OCI-M1 (cell line): ENCODE measurements around the gene MMP14.
A peak's percentile ranks its signal among the peaks of the same experiment; 100 is the strongest.
"Not testable (repeated sequence)": the region's sequence is repeated elsewhere in the genome, so short reads cannot be mapped to it uniquely, and the experiment has no call there.

Experiments used
- DNase-seq: peaks from one replicate; lab custom pipeline; 2025; lab: John Stamatoyannopoulos, UW

Gene MMP14

GRCh38 chr14:22842211-22843122, 6.1 kb downstream of the MMP14 start:
- DNase-seq = no peak

- no peak for DNase-seq
Observed at GRCh38 chr14:22843123-22843925, 6.9 kb downstream of the MMP14 start.

- DNase-seq = no peak
Observed at GRCh38 chr14:22844221-22845102, 8.1 kb downstream of the MMP14 start.

- no peak for DNase-seq
Observed at GRCh38 chr14:22845103-22845394, 8.7 kb downstream of the MMP14 start.

- no peak for DNase-seq
Observed at GRCh38 chr14:22845821-22846625, 9.6 kb downstream of the MMP14 start.

- DNase-seq = no peak
Observed at GRCh38 chr14:22846811-22847307, 10.5 kb downstream of the MMP14 start.

GRCh38 chr14:22847661-22848341, 11.4 kb downstream of the MMP14 start:
- DNase-seq = no peak

GRCh38 chr14:22848351-22849164, 12.2 kb downstream of the MMP14 start:
- no peak for DNase-seq

- no peak for DNase-seq
Observed at GRCh38 chr14:22849212-22849819, 12.9 kb downstream of the MMP14 start.

GRCh38 chr14:22850944-22851764, 14.8 kb downstream of the MMP14 start:
- DNase-seq = no peak

- not testable (repeated sequence) for DNase-seq
Observed at GRCh38 chr14:22852178-22852577, 15.8 kb downstream of the MMP14 start.

GRCh38 chr14:22852599-22852939, 16.2 kb downstream of the MMP14 start:
- no peak for DNase-seq

GRCh38 chr14:22852940-22853767, 16.8 kb downstream of the MMP14 start:
- DNase-seq = peak; percentile 90

- DNase-seq = not testable (repeated sequence)
Observed at GRCh38 chr14:22854296-22854695, 17.9 kb downstream of the MMP14 start.

GRCh38 chr14:22854963-22855724, 18.8 kb downstream of the MMP14 start:
- no peak for DNase-seq

- DNase-seq = no peak
Observed at GRCh38 chr14:22856428-22856827, 20.0 kb downstream of the MMP14 start.

GRCh38 chr14:22860377-22860776, 24.0 kb downstream of the MMP14 start:
- DNase-seq = not testable (repeated sequence)
